Measurements from ENCODE around the gene RBPJ.

Gene RBPJ

DNA sequence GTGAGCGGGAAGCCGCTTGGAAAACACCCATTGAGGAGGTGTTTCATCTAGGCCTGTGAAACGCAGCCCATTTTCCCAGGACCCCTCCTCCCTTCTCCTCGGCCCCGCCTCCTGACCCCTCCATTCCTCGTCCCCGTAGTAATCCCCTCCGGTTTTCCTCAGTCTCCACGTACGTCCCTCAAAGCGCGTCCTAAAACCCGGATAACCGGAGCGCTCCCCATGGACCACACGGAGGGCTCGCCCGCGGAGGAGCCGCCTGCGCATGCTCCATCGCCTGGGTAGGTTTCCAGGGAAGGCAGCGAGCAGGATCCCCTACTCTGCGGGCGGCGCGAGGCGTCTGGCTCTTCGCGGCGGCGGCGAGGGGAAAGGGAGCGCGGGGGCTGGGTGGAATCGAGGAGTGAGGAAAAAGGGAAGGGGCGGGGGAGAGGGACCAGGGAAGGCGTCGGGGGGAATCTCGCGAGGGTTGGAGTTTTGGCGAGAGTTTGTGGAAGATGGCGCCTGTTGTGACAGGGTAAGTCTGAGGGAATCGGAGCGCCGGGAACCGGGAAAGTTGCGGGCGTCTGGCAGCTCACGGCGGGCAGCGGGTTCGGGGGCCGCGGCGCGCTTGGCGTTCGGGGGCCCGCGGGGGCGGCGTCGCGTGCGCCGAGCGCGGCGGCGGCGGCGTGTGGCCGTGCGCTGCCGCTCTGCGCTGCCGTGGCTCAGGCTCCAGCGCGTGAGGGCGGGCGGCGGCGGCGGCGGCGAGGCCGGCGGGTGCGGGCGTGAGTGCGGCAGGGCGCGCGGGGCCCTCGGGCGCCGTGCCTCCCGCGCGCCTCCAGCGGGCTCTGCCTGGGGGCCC, at the start of gene RBPJ:
Gene RBPJ (plus strand): TSS at position 477 of the 835 bp plus-strand sequence. CDS start 15 bp downstream, at position 492.
- DNase-seq = peak; percentile 100

DNA sequence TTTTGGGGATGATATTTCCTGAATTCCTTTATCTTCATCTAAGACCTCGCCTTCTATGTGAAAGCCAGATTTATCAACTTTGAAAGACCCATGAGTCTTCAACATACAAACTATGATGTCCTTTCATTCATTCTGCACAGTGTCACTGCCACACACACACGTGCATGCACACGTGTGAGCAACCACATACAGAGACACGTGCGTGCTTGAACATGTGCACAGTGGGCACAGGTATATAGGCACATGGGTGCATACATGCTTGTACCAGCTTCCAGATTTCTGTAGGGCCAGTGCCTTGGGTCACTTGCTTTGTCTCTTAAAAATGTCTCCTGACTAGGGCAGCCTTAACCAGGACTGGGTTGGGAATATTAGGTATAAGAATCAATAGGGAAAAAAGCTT, 49.1 kb upstream of the RBPJ start:
- no peak for DNase-seq

DNA sequence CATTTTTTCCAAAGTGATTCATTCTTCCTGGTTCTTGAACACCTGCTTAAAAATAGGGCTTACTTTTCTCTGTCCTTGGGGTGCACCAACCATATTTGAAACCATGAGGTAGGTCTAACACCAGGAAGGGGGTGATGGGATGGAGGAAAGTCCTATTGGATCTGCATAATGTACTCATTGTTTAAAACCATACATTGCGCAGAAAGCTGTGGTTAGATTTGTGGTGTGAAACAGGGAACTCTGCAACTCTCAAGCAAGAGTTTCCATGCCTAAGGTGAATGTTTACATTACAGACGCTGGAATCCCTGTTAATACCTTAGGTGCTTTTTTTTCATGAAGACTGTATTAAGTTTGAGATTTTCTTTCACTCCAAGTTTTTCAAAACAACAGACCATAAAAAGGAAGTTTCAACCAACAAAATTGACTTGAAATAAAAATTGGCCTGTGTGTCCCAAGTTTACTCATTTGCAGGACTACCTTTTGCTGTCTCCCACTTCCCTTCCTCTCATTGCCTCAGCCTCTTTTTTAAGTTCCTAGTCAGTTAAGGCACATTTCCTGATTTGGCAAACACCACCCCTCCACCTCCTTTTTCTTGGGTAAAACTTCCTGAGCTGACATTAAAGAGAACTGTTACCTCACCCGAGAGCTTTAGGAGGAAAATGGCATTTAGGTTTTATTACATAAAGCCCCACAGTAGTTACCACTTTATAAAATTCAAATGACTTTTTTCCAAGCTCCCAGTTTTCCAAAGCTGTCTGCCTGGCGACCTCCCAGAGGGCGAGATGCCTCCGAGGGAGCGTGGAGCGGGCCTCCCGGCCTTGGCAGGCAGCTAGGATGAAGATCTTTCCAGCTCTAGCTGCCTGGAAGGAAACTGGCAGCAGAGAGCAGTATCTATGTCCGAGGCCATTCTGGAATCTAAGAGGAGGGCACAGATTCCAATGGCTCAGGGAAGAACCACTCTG, 47.9 kb upstream of the RBPJ start:
- no peak for DNase-seq

DNA sequence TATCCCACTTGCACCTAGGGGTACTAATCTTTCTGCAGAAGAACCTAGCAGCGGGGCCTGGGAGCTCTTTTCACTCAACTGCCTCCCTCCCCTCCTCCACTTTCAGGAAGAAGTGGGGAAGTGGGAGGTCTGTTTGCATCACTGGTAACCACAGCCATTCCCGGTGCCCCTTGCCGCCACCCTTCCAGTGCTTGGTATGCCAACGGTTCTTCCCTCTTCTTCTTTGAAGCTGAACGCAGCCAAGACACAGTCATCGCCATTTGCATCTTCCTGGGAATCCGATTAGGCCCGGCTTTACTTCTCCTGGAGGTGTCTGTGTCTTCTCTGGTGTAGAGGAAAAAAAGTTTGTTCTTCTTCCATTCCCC, 47.2 kb upstream of the RBPJ start:
- DNase-seq = no peak

DNA sequence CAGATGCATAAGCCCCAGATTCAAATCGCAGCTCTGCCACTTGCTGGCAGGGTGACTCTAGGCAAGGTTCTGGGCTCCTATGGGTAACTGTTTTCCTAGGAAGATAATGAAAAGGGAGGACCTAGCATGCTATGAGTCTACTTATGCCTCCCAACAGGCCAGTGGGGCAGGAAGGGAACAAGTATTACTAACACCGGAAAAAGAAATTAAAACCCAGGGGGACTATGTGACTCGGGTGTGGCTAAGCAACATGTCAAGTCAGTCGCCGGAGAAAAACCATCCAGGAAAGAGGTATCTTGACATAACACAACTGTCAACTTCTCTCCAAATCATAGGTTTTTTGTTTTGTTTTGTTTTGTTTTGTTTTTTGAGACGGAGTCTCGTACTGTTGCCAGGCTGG, 45.5 kb upstream of the RBPJ start:
- DNase-seq = no peak

DNA sequence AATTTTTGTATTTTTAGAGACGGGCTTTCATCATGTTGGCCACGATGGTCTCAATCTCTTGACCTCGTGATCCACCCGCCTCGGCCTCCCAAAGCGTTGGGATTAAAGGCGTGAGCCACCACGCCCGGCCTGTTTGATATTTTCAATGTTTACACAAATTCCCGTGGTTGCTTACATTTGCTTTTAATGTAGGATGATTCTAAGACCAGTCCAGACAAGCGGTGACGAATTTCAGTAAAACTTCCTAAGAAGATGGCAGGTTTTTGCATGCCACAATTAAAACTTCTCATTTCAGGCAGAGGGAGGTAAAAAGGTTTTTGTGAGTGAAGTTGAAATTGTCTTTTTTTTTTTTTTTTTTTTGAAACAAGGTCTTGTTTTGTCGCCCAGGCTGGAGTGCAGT, 41.4 kb upstream of the RBPJ start:
- DNase-seq = no peak

DNA sequence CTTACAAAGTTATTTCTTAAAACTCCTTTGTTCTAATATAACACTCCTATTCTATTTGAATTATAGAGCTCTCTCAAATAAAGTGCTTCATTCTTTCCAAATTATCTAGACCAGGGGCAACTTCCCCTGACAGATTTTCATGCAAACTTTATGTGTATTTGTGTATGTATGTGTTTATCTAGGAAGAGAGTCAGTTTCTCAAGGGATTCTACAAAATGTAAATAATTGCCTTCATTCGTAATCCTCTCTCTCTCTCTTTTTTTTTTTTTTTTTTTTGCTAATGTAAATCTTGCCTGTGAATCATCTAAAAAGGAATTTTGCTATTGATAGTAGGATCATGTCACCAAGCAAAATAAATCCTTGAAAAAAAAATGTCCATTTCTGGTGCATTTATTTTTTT, 38.9 kb upstream of the RBPJ start:
- DNase-seq = no peak

DNA sequence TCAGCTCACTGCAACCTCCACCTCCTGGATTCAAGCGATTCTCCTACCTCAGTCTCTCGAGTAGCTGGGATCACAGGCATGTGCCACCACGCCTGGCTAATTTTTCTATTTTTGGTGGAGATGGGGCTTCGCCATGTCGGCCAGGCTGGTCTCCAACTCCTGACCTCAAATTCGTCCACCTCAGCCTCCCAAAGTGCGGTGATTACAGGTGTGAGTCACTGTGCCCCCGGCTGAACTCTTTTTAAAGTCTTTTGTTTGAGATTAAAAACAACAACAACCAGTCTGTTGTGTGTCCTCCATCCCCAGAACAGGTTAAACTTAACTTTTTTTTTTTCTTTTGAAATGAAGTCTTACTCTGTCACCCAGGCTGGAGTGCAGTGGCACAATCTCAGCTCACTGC, 36.3 kb upstream of the RBPJ start:
- no peak for DNase-seq

DNA sequence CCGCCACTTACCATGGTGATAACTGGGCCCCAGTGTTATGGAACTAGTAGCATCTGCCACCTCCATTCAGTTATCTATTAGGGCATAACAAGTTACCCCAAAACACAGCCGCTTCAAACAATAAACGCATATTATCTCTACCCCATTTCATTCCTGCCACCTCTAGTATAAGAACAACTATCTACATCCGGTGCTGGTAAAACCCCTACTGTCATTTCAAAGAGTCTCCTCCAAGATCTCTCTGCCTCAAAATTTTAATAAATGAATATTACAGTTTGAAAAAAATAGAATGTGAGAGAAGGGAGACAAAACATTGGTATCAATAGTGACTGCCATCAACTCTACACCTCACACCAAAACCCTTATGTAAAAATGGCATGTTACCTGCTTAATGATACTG, 35.5 kb upstream of the RBPJ start:
- DNase-seq = no peak

DNA sequence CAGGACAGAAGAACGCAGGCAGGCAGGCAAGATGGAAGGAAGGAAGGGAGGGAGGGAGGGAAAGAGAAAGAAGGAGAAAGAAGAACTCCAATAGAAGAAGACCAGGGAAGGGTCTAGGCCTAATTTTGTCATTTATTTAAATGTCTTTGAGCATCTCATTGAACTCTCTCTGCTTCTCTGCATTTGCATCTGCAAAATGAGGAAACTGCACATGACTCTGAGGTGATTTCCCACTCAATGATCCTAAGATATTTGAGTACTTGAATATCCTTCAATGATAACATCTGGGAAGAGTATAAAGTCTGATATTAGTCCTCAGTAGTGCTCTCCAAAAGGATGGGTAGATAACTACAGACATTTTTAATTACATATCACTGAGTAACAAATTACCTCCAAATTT, 33.1 kb upstream of the RBPJ start:
- no peak for DNase-seq

DNA sequence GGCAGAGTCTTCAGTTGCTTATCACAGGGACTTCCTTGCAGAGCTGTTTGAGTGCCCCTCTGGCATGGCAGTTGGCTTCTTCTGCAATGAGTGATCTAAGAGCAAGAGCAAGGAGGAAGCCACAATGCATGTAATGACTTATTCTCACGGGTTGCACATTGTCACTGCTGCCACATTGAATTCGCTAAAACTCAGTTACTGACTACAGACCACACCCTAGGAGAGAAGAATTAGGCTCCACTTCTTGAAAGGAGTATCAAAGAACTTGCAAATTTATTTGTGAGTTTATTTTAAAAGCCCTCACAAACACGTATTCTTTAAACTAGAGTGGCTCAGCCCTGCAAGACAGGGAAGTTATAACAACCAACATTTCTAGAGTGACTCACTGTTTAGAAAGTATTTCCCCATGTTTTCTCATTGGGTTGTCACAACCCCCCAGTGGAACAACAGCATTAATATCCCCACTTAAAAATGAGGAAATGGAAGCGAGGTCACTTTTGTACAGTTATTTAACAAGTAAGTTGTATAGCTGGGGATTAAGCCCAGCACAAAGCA, 32.4 kb upstream of the RBPJ start:
- no peak for DNase-seq

DNA sequence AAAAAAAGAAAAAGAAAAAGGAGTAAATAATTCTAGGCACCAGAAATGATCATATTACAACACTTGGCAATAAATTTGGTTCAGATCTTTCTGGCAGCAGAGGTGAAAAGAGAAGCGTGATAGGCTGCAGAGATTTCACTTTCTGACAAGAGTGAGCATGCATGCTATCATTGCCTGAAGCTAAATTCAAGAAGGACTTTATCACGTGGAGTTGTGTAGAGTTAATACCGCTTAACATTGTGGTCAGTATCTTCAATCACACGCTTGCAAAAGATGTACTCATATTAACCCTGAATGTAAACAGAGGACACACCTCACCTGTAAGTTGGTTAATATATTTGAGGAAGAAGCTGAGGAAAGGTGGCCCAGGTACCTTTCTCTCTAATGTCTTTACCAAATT, 31.4 kb upstream of the RBPJ start:
- DNase-seq = no peak

DNA sequence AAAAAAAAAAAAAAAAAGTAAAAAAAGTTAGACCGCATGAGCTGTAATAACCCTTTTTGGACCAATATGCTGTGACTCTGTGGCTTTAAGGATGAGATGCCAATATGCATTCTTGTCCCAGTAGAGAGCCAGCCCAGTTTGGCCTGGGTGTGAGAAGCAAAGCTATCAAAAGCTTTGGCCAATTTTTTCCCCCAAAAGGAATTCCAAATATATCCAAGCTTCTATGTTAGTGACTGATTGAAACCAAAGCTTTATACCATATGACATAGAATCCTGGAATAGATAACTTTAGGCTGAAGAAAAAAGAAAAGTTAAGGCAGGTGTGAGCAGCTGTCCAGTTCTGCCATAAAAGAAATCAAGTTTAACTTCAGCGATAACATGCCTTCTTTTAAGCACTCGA, 30.5 kb upstream of the RBPJ start:
- no peak for DNase-seq

DNA sequence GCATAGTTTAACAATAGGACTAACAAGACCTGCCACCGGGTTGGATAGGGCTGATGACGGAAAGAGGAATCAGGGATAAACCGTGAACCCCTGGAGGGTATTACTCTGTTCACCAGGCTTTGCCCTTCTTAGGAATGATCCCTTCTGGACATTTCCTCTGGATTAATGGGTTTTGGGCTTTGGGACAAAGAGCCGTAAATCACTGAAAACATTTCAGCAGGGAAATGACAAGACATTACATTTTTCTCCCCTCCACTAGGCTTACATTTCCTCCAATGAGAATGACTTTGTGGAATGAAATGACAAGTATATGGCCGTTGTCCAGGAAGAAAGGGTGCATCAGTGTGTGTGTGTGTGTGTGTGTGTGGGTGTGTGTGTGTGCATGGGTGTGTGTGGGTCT, 25.9 kb upstream of the RBPJ start:
- no peak for DNase-seq

DNA sequence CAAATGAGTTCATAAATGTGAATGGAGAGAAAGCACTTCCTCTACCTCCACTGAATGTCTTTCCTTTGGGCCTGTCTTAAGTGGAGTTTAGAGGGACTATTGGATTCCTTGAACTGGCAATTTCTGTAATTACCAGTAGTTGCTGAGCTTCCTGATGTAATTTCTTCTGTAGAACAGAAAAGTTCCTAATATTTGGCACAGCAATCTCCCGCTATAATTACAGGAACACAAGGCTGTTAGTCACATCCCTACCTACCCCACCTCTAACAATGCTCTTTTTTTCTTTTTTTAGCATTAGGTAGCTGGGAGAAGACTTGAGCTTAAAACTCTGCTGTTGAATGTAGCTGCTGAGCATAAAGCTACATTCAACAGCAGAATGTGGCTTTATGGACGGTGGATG, 24.8 kb upstream of the RBPJ start:
- DNase-seq = no peak

DNA sequence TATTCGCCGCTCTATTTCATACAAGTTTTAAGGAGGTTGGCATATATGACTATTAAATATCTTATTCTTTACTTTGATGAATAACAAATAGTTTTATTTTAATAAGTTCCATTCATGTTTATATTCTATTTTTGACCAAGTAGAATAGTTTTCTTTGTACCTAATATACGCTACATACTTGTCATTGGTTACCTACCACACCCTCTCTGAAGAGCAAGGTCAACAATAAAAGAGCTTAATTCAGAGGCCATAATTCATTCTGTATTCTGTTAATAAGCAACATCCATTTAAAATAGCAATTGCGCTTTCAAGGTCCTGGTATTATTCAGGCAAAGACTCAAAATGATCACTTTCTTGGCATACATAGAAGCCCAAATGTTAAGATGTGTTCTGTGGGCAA, 24.3 kb upstream of the RBPJ start:
- DNase-seq = no peak

DNA sequence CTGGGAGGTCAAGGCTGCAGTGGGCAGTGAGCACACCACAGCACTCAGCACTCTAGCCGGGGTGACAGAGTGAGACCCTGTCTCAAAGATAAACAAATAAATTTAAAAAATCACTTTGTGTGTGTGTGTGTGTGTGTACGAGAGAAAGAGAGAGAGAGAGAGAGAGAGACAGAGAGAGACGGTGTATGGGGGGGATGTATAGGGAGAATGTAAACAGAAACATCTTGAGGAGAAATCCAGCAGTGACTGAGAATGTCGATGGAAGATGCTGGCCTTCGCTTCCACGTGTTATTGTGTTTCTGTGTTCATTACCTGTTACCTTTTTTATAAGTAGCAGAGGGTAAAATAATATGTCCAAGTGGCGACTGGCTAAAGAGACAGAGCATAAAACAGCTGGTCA, 23.6 kb upstream of the RBPJ start:
- DNase-seq = no peak

DNA sequence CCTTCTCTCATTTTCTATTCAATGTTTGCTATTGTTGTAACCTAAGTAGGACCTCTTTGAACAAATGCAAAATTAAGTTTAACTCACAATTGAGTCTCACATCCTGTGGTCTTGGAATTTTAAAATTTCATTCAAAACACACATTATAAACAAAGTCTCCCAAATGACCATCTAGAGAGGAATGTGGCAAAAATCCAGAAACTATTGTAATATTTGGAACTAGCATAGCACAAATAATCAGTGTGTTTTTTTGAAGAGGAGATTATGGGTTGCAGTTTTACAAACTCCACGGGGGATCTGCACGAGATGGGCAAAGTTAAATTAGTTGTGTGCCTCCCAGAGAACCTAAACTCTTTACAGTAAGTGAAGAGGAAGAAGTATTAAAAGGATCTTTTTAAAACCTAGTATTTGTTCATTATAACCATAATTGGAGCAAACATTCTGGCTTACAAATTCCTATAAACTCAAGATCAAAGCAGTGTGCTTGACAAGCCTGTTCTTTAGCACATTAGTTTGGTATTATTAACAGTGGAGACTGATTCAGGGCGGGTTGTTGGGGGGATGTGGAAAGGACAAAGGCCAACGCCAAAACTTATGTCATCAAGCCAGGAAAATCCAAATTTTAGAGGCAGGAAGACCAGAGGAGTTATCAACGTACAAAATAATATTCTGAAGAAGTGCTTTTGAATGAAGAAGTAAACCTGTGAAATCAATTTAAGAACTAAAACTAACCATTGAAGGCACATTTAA, 22.4 kb upstream of the RBPJ start:
- DNase-seq = no peak

DNA sequence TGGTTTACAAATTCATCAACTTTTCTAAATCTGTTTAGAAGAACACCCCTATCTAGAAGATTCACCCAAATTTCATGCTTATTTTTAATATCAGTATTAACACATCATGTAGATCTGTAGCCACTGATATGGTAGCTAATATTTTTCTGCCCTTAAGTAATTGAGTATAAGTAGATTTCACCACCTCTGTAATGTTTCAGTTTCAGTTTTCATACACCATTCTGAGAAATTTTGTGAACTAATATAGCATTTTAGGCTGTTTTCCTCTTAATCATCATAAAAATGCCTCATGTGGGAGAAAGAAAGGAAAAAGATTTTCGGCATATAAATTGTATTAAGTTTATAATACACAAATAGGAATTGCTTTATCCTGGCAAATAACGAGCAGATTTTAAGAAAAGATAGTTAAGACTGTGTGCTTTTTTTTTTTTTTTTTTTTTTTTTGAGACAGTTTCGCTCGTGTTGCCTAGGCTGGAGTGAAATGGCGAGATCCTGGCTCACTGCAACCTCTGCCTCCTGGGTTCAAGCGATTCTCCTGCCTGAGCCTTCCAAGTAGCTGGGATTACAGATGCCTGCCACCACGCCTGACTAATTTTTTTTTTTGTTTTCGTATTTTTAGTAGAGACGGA, 21.4 kb upstream of the RBPJ start:
- no peak for DNase-seq

DNA sequence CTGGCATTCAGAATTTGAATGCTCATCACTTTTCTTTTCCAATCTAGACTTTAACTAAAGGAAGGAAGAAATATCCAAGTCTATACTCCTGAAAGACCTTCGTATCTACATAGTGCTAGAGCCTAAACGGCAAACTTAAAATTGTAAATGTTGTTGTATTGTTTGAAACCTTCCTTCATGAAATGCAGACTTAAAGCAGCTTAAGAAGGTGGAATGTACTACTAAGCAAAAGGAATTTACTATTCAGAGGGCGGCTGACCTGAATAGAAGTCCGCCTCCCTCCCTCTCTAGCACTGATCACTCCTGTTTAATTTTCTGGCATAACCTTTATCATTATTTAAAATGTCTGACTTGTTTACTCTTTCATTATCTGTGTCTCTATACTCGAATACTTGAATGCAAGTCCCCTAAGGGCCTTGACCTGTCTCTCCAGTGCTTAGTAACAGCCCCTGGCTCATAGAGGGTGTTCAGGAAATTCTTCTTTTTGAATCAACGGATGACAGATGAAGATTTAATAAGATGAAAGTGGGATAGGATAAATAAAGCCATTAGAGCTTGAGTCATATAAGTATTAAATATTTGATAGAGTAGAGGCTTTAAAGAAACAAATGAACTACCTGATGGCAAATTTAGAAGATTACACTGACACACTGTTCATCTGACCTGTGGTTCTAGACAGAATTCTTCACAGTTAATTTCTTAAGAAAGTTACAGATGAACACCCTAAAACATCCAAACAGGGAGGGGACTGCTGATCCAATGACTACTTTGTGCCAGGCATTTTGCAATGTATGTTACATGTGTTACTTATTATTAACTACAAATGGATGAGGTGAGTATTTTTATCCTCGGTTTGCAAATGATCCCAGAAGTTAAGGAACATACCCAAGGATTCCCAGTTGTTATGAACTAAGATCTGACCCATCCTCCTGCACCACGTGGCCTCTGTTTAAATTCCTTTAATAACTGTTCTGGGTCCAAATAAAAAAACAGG, 20.2 kb upstream of the RBPJ start:
- DNase-seq = no peak

All from T1000 (cell line).